Keratinocyte (primary cell): ENCODE data around the gene INPP5A. TPM values are rescaled to one million over a fixed set of nuclear protein-coding genes. Genes with fewer than 3 reads are reported as not detected.

Source experiments
- DNase-seq: peaks from one replicate; pipeline ENCODE4 v3.0.0-alpha.2; 2011; ENCODE audit warnings: low read depth, missing footprints, low spot score
- FAIRE-seq: peaks from 2 replicates; lab custom pipeline; 2011; peaks lifted over from hg19 to GRCh38; lab: Jason Lieb, UNC
- H2AFZ ChIP-seq: 2 replicates; pipeline ENCODE4 v1.6.0; 2012; ENCODE audit warnings: low read length, control low read depth, inconsistent platforms; ENCODE audit not compliant: control insufficient read depth
- H3K27ac ChIP-seq: 2 replicates; pipeline ENCODE4 v1.5.1; 2011; ENCODE audit warnings: low read length; ENCODE audit not compliant: control insufficient read depth, insufficient read depth
- H3K27me3 ChIP-seq: 3 replicates; pipeline ENCODE4 v1.6.0; 2011; ENCODE audit warnings: low read length; ENCODE audit not compliant: control insufficient read depth, insufficient read depth; ENCODE audit errors: extremely low read depth
- H3K36me3 ChIP-seq, 2 experiments: 2 replicates in 1 of 2; 3 replicates in 1 of 2; pipeline ENCODE4 v1.5.1; 2011; ENCODE audit warnings: low read length in 2 of 2, mild to moderate bottlenecking in 1 of 2; ENCODE audit not compliant: control insufficient read depth in 2 of 2, insufficient read depth in 2 of 2; ENCODE audit errors: extremely low read depth in 1 of 2
- H3K4me1 ChIP-seq: 3 replicates; pipeline ENCODE4 v1.5.1; 2011; ENCODE audit warnings: low read length; ENCODE audit not compliant: control insufficient read depth, insufficient read depth; ENCODE audit errors: extremely low read depth
- H3K4me2 ChIP-seq: 3 replicates; pipeline ENCODE4 v1.6.0; 2011; ENCODE audit warnings: low read depth, low read length; ENCODE audit not compliant: control insufficient read depth, insufficient read depth; ENCODE audit errors: extremely low read depth
- H3K4me3 ChIP-seq, 3 experiments: fragments of 200-600 bp in 1 of 3; sonication (generic) in 1 of 3; 2 replicates in 2 of 3; 3 replicates in 1 of 3; pipeline ENCODE4 v1.5.1; 2011 to 2016; ENCODE audit warnings: low read length in 3 of 3, mild to moderate bottlenecking in 3 of 3, control low read depth in 2 of 3, inconsistent platforms in 1 of 3, low read depth in 1 of 3, mixed read lengths in 1 of 3, mixed run types in 1 of 3, moderate library complexity in 1 of 3; ENCODE audit not compliant: control insufficient read depth in 2 of 3, insufficient read depth in 2 of 3; ENCODE audit errors: extremely low read depth in 1 of 3
- H3K79me2 ChIP-seq: 2 replicates; pipeline ENCODE4 v1.6.0; 2012; ENCODE audit warnings: low read length; ENCODE audit not compliant: control insufficient read depth, insufficient read depth
- H3K9ac ChIP-seq: 3 replicates; pipeline ENCODE4 v1.6.0; 2011; ENCODE audit warnings: low read length; ENCODE audit not compliant: control insufficient read depth, insufficient read depth; ENCODE audit errors: extremely low read depth
- H3K9me1 ChIP-seq: 3 replicates; pipeline ENCODE4 v1.6.0; 2011; ENCODE audit warnings: low read length; ENCODE audit not compliant: control insufficient read depth, insufficient read depth; ENCODE audit errors: extremely low read depth
- H3K9me3 ChIP-seq: 2 replicates; pipeline ENCODE4 v1.5.1; 2012; ENCODE audit warnings: low read depth, low read length; ENCODE audit not compliant: control insufficient read depth
- H4K20me1 ChIP-seq: 3 replicates; pipeline ENCODE4 v1.6.0; 2011; ENCODE audit warnings: low read length; ENCODE audit not compliant: control insufficient read depth, insufficient read depth; ENCODE audit errors: extremely low read depth
- CTCF ChIP-seq, 3 experiments: IDR thresholded peaks in 1 of 3; conservative IDR thresholded peaks in 1 of 3; optimal IDR thresholded peaks in 1 of 3; 2 replicates in 2 of 3; 3 replicates in 1 of 3; pipeline versions ENCODE3 to v1.5.1; 2011; ENCODE audit warnings: low read length in 3 of 3, mild to moderate bottlenecking in 3 of 3, moderate library complexity in 2 of 3, control low read depth in 1 of 3, inconsistent platforms in 1 of 3; ENCODE audit not compliant: insufficient read depth in 2 of 3; ENCODE audit errors: extremely low read depth in 1 of 3
- EZH2 ChIP-seq: IDR thresholded peaks from one replicate; pipeline ENCODE4 v1.6.1; 2012; ENCODE audit warnings: inconsistent platforms, mild to moderate bottlenecking, low read length, moderate library complexity
- dilution Hi-C: fragments of 300-500 bp; cut with MboI; formaldehyde crosslinking; loops from one replicate; pipeline ENCODE4 v1.7.0; 2020; ENCODE audit warnings: low sequenced_read_pairs; ENCODE audit not compliant: extremely low pct_ligation_motif_present
- polyA plus RNA-seq, 5 experiments: library from polyadenylated mRNA; depleted of rRNA in 3 of 5; stranded (reverse) in 3 of 5; stranded (forward) in 1 of 5; unstranded in 1 of 5; fragments of >200 nt; gene quantifications; 1 replicate in 1 of 5; 2 replicates in 3 of 5; 3 replicates in 1 of 5; pipeline versions ENCODE4 v1.2.1 to v1.2.3, GENCODE V29; 2011 to 2012; ENCODE audit warnings: missing spikeins in 2 of 5, low read depth in 1 of 5, low replicate concordance in 1 of 5

INPP5A gene
- polyA plus RNA-seq, 1 donor (not counting 4 experiments of a cell fraction or from before 2014, with no cell fraction given) = 11.2 TPM

GRCh38 chr10:132632091-132632561 is 94.5 kb downstream of the INPP5A start:
- FAIRE-seq = no peak
- H3K9ac ChIP-seq = no peak overlapping the region
- H4K20me1 ChIP-seq = peaks cover 6% of the 10 kb centered on the region
- H3K4me3 ChIP-seq = no peak overlapping the region
- no peak overlapping the region for H3K27ac ChIP-seq
- H3K36me3 ChIP-seq = no peaks in the 10 kb centered on the region
- H3K4me1 ChIP-seq = peaks cover 8% of the 10 kb centered on the region
- H3K4me2 ChIP-seq = no peak overlapping the region
- H3K27me3 ChIP-seq = no peaks in the 10 kb centered on the region
- no peaks in the 10 kb centered on the region for H3K9me3 ChIP-seq
- no peaks in the 10 kb centered on the region for H3K9me1 ChIP-seq
- DNase-seq = no peak
- dilution Hi-C loops = no loop called here
- no peaks in the 10 kb centered on the region for H3K79me2 ChIP-seq
- no peak for TF ChIP-seq CTCF (optimal IDR thresholded peaks at IDR 0.05 in 1 of 3, IDR thresholded peaks at IDR 0.05 in 1 of 3, conservative IDR thresholded peaks at IDR 0.05 in 1 of 3; ENCODE audit: extremely low read depth in 1 of 3, insufficient read depth in 2 of 3, low read length in 3 of 3)
- no peak for TF ChIP-seq EZH2
- no peak overlapping the region for H2AFZ ChIP-seq

GRCh38 chr10:132632851-132633684 is 95.5 kb downstream of the INPP5A start:
- TF ChIP-seq CTCF (optimal IDR thresholded peaks at IDR 0.05 in 1 of 3, IDR thresholded peaks at IDR 0.05 in 1 of 3, conservative IDR thresholded peaks at IDR 0.05 in 1 of 3; ENCODE audit: extremely low read depth in 1 of 3, insufficient read depth in 2 of 3, low read length in 3 of 3) (no peak), EZH2 (no peak)
- dilution Hi-C loops = no loop called here
- no peak overlapping the region for H3K4me2 ChIP-seq
- no peaks in the 10 kb centered on the region for H3K27me3 ChIP-seq
- FAIRE-seq = no peak
- H3K79me2 ChIP-seq = no peaks in the 10 kb centered on the region
- no peak overlapping the region for H3K27ac ChIP-seq
- no peaks in the 10 kb centered on the region for H3K9me3 ChIP-seq
- H3K36me3 ChIP-seq = no peaks in the 10 kb centered on the region
- H3K4me1 ChIP-seq = peaks cover 8% of the 10 kb centered on the region
- peaks cover 6% of the 10 kb centered on the region for H4K20me1 ChIP-seq
- no peak overlapping the region for H3K9ac ChIP-seq
- H2AFZ ChIP-seq = no peak overlapping the region
- H3K9me1 ChIP-seq = no peaks in the 10 kb centered on the region
- no peak overlapping the region for H3K4me3 ChIP-seq
- DNase-seq = no peak
